GM12878 (cell line): ENCODE data around the gene MYO1E. TPM values are rescaled to one million over a fixed set of nuclear protein-coding genes. Genes with fewer than 3 reads are reported as not detected.

ENCODE experiments used
- ATAC-seq: fragments of 200-7000 bp; cut with Tn5 transposase; 3 replicates; pipeline ENCODE4 v1.9.1; 2020; ENCODE audit warnings: mild to moderate bottlenecking, moderate library complexity
- BruUV-seq: library from RNA; stranded (reverse); fragments of 400-500 nt; replicated peaks from 2 replicates; lab custom pipeline; 2021; lab: Mats Ljungman, UMichigan
- CTCF ChIA-PET: fragments of 300-600 bp; sonication (Branson Sonifier 250); formaldehyde crosslinking; extraction: SDS; loops from one replicate; lab custom pipeline; 2021; ENCODE audit warnings: inconsistent platforms; lab: Yijun Ruan, JAX
- POLR2A ChIA-PET: fragments of 350-600 bp; formaldehyde crosslinking; extraction: SDS; loops from one replicate; lab custom pipeline; 2021; ENCODE audit warnings: inconsistent platforms; lab: Charles Lee
- RAD21 ChIA-PET: fragments of 300-600 bp; sonication (Branson Sonifier 250); formaldehyde crosslinking; loops from one replicate; lab custom pipeline; 2023; ENCODE audit warnings: antibody characterized with exemption; ENCODE audit not compliant: unreplicated experiment; lab: Charles Lee
- SMC1A ChIA-PET: fragments of 300-600 bp; sonication (Branson Sonifier 250); formaldehyde crosslinking; loops from one replicate; lab custom pipeline; 2023; ENCODE audit not compliant: unreplicated experiment, uncharacterized antibody; lab: Charles Lee
- DNase-seq: peaks from one replicate; pipeline ENCODE4 v3.0.0-alpha.2; 2011; ENCODE audit warnings: low read depth, low spot score
- FAIRE-seq: peaks from 3 replicates; lab custom pipeline; 2011; peaks lifted over from hg19 to GRCh38; lab: Jason Lieb, UNC
- H2AFZ ChIP-seq: 2 replicates; pipeline ENCODE4 v1.6.0; 2011; ENCODE audit warnings: low read depth, low read length, control low read depth; ENCODE audit not compliant: control insufficient read depth
- H3K27ac ChIP-seq: 2 replicates; pipeline ENCODE4 v1.5.1; 2011; ENCODE audit warnings: control low read depth; ENCODE audit not compliant: control insufficient read depth, insufficient read depth
- H3K27me3 ChIP-seq, 2 experiments: replicated peaks in 1 of 2; 2 replicates each; pipeline versions ENCODE4 v1.6.0 to v1.6.1; 2011; ENCODE audit warnings: low read length in 1 of 2; ENCODE audit not compliant: control insufficient read depth in 2 of 2, insufficient read depth in 2 of 2
- H3K36me3 ChIP-seq, 2 experiments: 2 replicates each; pipeline ENCODE4 v1.5.1; 2011; ENCODE audit warnings: low read length in 1 of 2; ENCODE audit not compliant: control insufficient read depth in 2 of 2, insufficient read depth in 2 of 2
- H3K4me1 ChIP-seq: 2 replicates; pipeline ENCODE4 v1.6.1; 2011; ENCODE audit warnings: mild to moderate bottlenecking, low read length, moderate library complexity, mixed read lengths; ENCODE audit not compliant: control insufficient read depth, insufficient read depth
- H3K4me2 ChIP-seq: 2 replicates; pipeline ENCODE4 v1.6.0; 2011; ENCODE audit warnings: control low read depth; ENCODE audit not compliant: control insufficient read depth, insufficient read depth
- H3K4me3 ChIP-seq: fragments of 200-600 bp; sonication (generic); 2 replicates; pipeline ENCODE4 v1.5.1; 2016
- H3K79me2 ChIP-seq: 2 replicates; pipeline ENCODE4 v1.6.0; 2011; ENCODE audit warnings: low read length; ENCODE audit not compliant: control insufficient read depth, insufficient read depth
- H3K9ac ChIP-seq: 2 replicates; pipeline ENCODE4 v1.8.0; 2011; ENCODE audit warnings: low read length, control low read depth, mixed read lengths; ENCODE audit not compliant: control insufficient read depth, insufficient read depth
- H3K9me3 ChIP-seq: replicated peaks from 3 replicates; pipeline ENCODE4 v1.5.1; 2011; ENCODE audit warnings: mild to moderate bottlenecking, low read length; ENCODE audit not compliant: control insufficient read depth, insufficient read depth
- H4K20me1 ChIP-seq: 2 replicates; pipeline ENCODE4 v1.6.0; 2011; ENCODE audit not compliant: control insufficient read depth, insufficient read depth
- ATF3 ChIP-seq: IDR thresholded peaks from 2 replicates; pipeline ENCODE4 v1.6.1; 2011; ENCODE audit warnings: low read depth, mild to moderate bottlenecking, low read length, moderate library complexity, borderline replicate concordance; ENCODE audit errors: extremely low read depth
- CBX3 ChIP-seq: fragments of 200-600 bp; sonication (generic); IDR thresholded peaks from 2 replicates; pipeline ENCODE4 v1.6.1; 2016; ENCODE audit warnings: low read depth, borderline replicate concordance
- E2F8 ChIP-seq: fragments of 450-650 bp; IDR thresholded peaks from 2 replicates; pipeline ENCODE4 v1.6.1; 2018; ENCODE audit warnings: mild to moderate bottlenecking, low read depth, moderate library complexity; ENCODE audit not compliant: partially characterized antibody
- ESRRA ChIP-seq: IDR thresholded peaks from 2 replicates; pipeline ENCODE4 v1.6.1; 2012; ENCODE audit warnings: mild to moderate bottlenecking, low read length, improper control_type of control experiment
- IRF4 ChIP-seq: IDR thresholded peaks from 2 replicates; pipeline ENCODE4 v1.6.1; 2011; ENCODE audit warnings: low read depth, low read length
- JUND ChIP-seq: IDR thresholded peaks from 2 replicates; pipeline ENCODE4 v1.6.1; 2012; ENCODE audit warnings: low read depth, mild to moderate bottlenecking, low read length, improper control_type of control experiment, moderate library complexity
- KAT2A ChIP-seq: conservative IDR thresholded peaks from 2 replicates; pipeline ENCODE4 v1.6.1; 2011; ENCODE audit warnings: low read depth, low read length; ENCODE audit not compliant: control insufficient read depth
- MYC ChIP-seq: IDR thresholded peaks from 2 replicates; pipeline ENCODE4 v1.6.1; 2011; ENCODE audit warnings: mild to moderate bottlenecking, low read length, moderate library complexity, inconsistent platforms; ENCODE audit not compliant: insufficient read depth, insufficient replicate concordance, insufficient read length, severe bottlenecking
- NRF1 ChIP-seq: conservative IDR thresholded peaks from 2 replicates; pipeline ENCODE4 v1.6.1; 2011; ENCODE audit warnings: mild to moderate bottlenecking, low read depth, low read length, improper control_type of control experiment
- RB1 ChIP-seq: fragments of 450-650 bp; formaldehyde crosslinking; IDR thresholded peaks from 2 replicates; pipeline ENCODE4 v1.6.1; 2017; ENCODE audit warnings: mild to moderate bottlenecking, borderline replicate concordance
- RCOR1 ChIP-seq: conservative IDR thresholded peaks from 2 replicates; pipeline ENCODE4 v1.6.1; 2012; ENCODE audit warnings: low read depth, low read length, improper control_type of control experiment
- SMC3 ChIP-seq: IDR thresholded peaks from 2 replicates; pipeline ENCODE4 v1.6.1; 2011; ENCODE audit warnings: low read length, improper control_type of control experiment, borderline replicate concordance
- SUPT20H ChIP-seq: IDR thresholded peaks from 2 replicates; pipeline ENCODE4 v1.6.1; 2011; ENCODE audit warnings: low read depth, mild to moderate bottlenecking, low read length, moderate library complexity, borderline replicate concordance; ENCODE audit not compliant: control insufficient read depth
- TAF1 ChIP-seq: IDR thresholded peaks from 2 replicates; pipeline ENCODE4 v1.6.1; 2011; ENCODE audit warnings: mild to moderate bottlenecking, low read depth, low read length, borderline replicate concordance
- ZBED1 ChIP-seq: IDR thresholded peaks from 2 replicates; pipeline ENCODE4 v1.6.1; 2016; ENCODE audit warnings: borderline replicate concordance
- ZBTB11 ChIP-seq: fragments of 450-650 bp; formaldehyde crosslinking; IDR thresholded peaks from 2 replicates; pipeline ENCODE4 v1.5.0; 2022; ENCODE audit warnings: mild to moderate bottlenecking, missing genetic modification characterization
- ZNF622 ChIP-seq: fragments of 450-650 bp; IDR thresholded peaks from 2 replicates; pipeline ENCODE4 v1.6.1; 2017; ENCODE audit warnings: mild to moderate bottlenecking, inconsistent platforms
- WGBS: methylation state at CpG from one replicate; pipeline ENCODE4 v1.1.6; 2016; ENCODE audit warnings: low lambda C conversion rate; ENCODE audit not compliant: insufficient replicate concordance, insufficient coverage; ENCODE audit errors: missing lambda C conversion rate; 5-methylcytosine and 5-hydroxymethylcytosine counted together
- in situ Hi-C: fragments of 300-500 bp; cut with MboI; formaldehyde crosslinking; loops from 9 replicates; pipeline ENCODE4 v1.14.3; 2018; ENCODE audit warnings: mixed read lengths
- intact Hi-C: fragments of 100-400 bp; cut with micrococcal nuclease; formaldehyde crosslinking; loops from one replicate; pipeline ENCODE4 v1.14.2; 2022; ENCODE audit not compliant: unreplicated experiment
- polyA plus RNA-seq, 11 experiments: library from polyadenylated mRNA; depleted of rRNA in 4 of 11; unstranded in 6 of 11; stranded (reverse) in 5 of 11; fragments of >200 nt; fragmentation: Nextera tagmentation in 4 of 11; fragmentation: Illumina TruSeq in 1 of 11; extraction: Ambion mirVana in 4 of 11; extraction: Trizol in 1 of 11; gene quantifications; 1 replicate in 1 of 11; 2 replicates in 10 of 11; pipeline versions ENCODE4 v1.2.1 to v1.2.3, GENCODE V29; 2011 to 2016; ENCODE audit warnings: inconsistent platforms in 2 of 11, missing spikeins in 2 of 11, low read depth in 1 of 11
- total RNA-seq, 4 experiments: library from RNA; depleted of rRNA in 3 of 4; stranded (reverse); fragments of >200 nt in 3 of 4; fragmentation: Illumina TruSeq in 1 of 4; extraction: Trizol in 1 of 4; gene quantifications; 2 replicates each; pipeline versions ENCODE4 v1.2.1 to v1.2.3, GENCODE V29; 2013 to 2021

Gene MYO1E
- total and polyA plus RNA-seq, 10 of the 15 experiments (the other 5 are each of a cell fraction or from before 2014, with no cell fraction given): 10.3 to 266 (median 64.9) TPM

- H2AFZ ChIP-seq: no peak overlapping the region
- peaks cover 14 to 34% of the 10 kb centered on the region in 2 experiments for H3K36me3 ChIP-seq
- CTCF ChIA-PET: interaction anchor here (1.1 to 1.3 kb wide), 3 partner anchors 357 to 386 kb away, joined by 3 to 4 read pairs (median 3); no protein-coding TSS in a partner anchor
- H3K79me2 ChIP-seq: no peaks in the 10 kb centered on the region
- WGBS: 99% methylated on average over 5 of the region's 5 CpGs
- SMC1A ChIA-PET: no interaction called here
- H3K27me3 ChIP-seq: no peaks in the 10 kb centered on the region
- no peaks in the 10 kb centered on the region for H4K20me1 ChIP-seq
- RAD21 ChIA-PET: no interaction called here
- intact Hi-C loops: loop anchor here (5.0 kb wide), 1 partner anchor 349 kb away; no protein-coding TSS in a partner anchor
- H3K9ac ChIP-seq: no peak overlapping the region
- FAIRE-seq: no peak
- H3K4me2 ChIP-seq: no peak overlapping the region
- no peak for DNase-seq
- POLR2A ChIA-PET: no interaction called here
- H3K27ac ChIP-seq: no peak overlapping the region
- no peaks in the 10 kb centered on the region; the same call in 1 of the 2 replicates for H3K4me1 ChIP-seq
- no peaks in the 10 kb centered on the region for H3K9me3 ChIP-seq
- in situ Hi-C loops: no loop called here
- no peak overlapping the region for H3K4me3 ChIP-seq
- ATAC-seq: no peak
- BruUV-seq: no TSS peak
- TF ChIP-seq IRF4 (no peak), ZBTB11 (CRISPR knock-in tag) (no peak), ZBED1 (no peak), MYC (no peak), RCOR1 (no peak), E2F8 (no peak), SUPT20H (no peak), KAT2A (no peak), ATF3 (no peak), RB1 (no peak), ZNF622 (no peak), ESRRA (no peak), SMC3 (no peak), JUND (no peak), NRF1 (no peak), TAF1 (no peak), CBX3 (no peak)
Measured at GRCh38 chr15:59143281-59143680, 229.4 kb downstream of the MYO1E start.
